GM19324 (cell line): Measurements from ENCODE around the gene EEF2KMT.
A peak's percentile ranks its signal among the peaks of the same experiment; 100 is the strongest.

Source experiments
- ATAC-seq: cut with Tn5 transposase; IDR thresholded peaks from one replicate; pipeline ENCODE4 v1.9.1; 2021; ENCODE audit warnings: mild to moderate bottlenecking, moderate library complexity; ENCODE audit not compliant: unreplicated experiment, low FRiP score

Gene EEF2KMT

GRCh38 chr16:5071681-5072333 is 25.8 kb downstream of the EEF2KMT start, which contains the start of gene ALG1:
ALG1 (plus strand) TSS chr16:5071843; CDS start chr16:5071850, 7 bp downstream.
- peak; percentile 88 for ATAC-seq

DNA sequence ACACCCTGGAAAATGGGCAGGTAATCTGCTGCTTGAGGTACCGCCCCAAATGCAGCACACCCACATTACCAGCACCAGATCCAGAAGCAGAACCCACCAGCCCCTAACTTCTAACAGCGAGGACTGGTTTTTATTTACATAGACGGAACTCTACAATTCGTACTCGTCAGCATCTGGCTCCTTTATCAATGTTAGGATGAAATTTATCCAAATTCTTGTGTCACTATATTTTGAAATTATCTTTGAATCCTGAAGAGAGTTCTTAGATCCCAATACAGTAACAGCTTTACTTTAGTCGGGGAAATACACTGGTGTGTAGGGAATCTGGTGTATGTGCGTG is 26.3 kb downstream of the EEF2KMT start:
- no peak for ATAC-seq

- ATAC-seq, result no peak
Measured at GRCh38 chr16:5070431-5071186, 27.0 kb downstream of the EEF2KMT start.

GRCh38 chr16:5069854-5070253 is 27.7 kb downstream of the EEF2KMT start:
- ATAC-seq, result no peak

DNA sequence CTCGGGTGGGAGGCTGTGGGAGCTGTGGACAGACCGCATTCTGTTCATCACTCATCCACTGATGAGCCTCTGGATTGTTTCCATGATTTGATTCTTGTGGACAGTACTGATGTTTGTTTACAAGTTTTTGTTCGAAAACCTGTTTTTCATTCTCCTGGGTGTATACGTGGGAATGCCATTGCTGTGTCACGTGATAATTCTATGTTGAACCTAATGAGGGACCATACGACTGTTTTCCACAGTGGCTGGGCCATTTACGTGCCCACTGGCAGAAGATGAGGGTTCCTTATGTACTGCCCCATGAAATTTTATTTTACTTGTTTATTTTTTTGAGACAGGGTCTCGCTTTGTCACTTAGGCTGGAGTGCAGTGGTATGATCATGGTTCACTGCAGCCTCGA is 28.5 kb downstream of the EEF2KMT start:
- no peak for ATAC-seq

- no peak for ATAC-seq
Measured at GRCh38 chr16:5066511-5066910, 31.1 kb downstream of the EEF2KMT start.

- ATAC-seq, result no peak
Measured at GRCh38 chr16:5065813-5066212, 31.8 kb downstream of the EEF2KMT start, which contains the start of gene C16orf89. C16orf89 (minus strand) TSS chr16:5065956; CDS start chr16:5065908, 48 bp downstream.

GRCh38 chr16:5065326-5065725 is 32.3 kb downstream of the EEF2KMT start:
- no peak for ATAC-seq

- ATAC-seq, result no peak
Measured at GRCh38 chr16:5064915-5065314, 32.7 kb downstream of the EEF2KMT start.

DNA sequence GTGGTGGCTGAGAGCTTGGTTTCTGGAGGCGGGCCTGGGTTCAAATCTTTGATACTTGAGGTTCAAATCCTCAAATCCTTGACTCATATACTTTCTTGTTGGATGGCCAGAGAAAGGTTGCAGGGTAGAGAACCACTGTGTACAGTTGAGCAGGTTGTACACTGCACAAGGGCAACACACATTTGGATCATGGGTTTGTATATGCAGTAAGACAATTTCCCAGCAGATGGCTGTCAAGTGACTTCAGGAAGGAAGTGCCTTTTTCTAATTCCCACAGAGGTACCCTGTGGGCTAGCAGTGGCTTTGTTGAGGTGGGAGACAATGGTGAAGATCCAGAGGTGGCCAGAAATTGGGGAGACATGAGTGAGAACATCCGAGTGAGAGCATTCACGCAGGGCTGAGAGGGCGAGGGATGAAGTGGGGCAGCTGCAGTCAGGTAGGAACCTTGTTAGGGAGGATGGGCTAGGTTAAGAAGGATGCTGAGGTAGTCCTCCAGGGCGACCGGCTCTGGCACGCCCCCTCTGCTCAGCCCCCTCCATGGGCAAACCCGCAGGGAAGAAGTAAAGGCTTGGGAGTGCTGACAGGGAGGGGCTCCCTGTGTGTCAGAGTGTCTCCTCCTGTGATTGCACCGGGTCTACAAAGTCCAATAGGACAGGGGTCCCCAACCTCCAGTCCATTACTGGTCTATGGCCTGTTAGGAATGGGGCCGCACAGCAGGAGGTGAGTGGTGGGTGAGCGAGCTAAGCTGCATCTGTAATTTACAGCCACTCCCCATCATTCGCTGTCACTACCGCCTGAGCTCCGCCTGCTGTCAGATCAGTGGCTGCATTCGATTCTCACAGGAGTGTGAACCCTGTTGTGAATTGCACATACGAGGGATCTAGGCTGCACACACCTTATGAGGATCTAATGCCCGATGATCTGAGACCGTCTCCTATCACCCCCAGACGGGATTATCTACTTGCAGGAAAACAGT is 34.5 kb downstream of the EEF2KMT start:
- no peak for ATAC-seq

DNA sequence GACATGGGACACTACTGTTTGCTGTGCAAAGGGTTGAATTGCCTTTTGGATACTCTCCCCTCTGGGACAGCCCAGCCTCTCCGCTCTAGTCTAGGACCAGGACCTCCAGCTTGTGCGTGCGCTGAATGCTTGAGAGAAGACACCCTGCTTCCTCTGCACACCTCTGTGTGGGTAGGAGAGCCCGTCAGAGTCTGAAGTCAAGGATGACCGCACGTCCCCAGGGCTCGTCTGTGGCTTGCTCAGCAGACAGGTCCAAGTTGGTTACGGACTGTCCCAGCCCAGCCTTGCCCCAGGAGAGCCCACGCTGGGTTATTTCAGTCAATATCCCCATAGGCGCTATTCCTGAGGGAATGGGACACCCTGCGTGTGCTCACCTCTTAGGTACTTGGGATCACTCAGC is 35.5 kb downstream of the EEF2KMT start:
- ATAC-seq, result no peak

DNA sequence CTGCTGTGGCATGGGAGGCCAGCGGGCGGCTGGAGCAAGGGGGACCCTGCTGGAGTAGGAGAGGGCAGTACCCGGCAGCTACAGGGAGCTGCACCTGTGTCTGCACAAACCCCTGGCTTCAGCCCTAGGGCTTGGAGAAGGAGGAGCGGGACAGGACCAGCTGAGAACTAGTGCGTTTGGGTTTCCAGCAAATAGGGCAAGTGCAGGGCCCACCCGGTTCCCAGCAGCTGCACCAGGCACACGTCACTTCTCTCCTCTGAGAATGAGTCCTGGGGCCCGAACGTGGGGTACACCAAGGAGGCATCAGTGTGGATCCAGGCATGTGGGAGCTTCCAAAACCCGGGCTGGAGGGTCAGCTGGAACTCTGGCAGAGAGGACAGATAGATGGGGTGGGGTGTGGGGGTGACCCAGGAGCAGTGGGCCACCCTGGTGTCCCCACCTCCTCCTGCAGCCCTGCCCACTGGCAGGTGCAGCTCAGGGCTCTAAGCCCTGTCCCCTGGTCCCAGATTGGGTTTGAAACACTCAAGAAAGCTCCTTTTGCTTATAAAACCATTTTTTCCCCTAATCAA is 37.4 kb downstream of the EEF2KMT start:
- no peak for ATAC-seq

- ATAC-seq, result no peak
Measured at GRCh38 chr16:5059386-5060072, 38.1 kb downstream of the EEF2KMT start.

GRCh38 chr16:5058476-5058875 is 39.1 kb downstream of the EEF2KMT start:
- ATAC-seq, result no peak

DNA sequence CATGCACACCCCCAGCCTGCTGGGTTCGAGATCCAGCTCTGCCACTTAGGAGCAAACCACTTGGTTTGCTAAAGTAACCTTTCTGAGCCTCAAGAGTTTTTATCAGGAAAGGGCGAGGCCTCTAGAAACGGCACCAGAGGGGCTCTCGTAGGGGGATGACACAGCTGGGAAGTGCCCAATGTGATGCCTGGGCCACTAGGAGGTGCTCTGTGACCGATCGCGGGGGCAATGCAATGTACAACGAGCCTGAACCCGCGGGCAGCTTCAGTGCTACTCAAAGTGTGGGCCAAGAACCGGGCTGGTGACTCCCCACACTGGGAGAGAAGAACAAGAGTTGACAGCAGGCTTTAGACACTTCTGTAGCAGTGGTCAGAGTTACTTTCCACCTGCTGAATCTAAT is 41.2 kb downstream of the EEF2KMT start:
- no peak for ATAC-seq

GRCh38 chr16:5054876-5055865 is 42.4 kb downstream of the EEF2KMT start:
- no peak for ATAC-seq

GRCh38 chr16:5046914-5047313 is 50.7 kb downstream of the EEF2KMT start:
- no peak for ATAC-seq

DNA sequence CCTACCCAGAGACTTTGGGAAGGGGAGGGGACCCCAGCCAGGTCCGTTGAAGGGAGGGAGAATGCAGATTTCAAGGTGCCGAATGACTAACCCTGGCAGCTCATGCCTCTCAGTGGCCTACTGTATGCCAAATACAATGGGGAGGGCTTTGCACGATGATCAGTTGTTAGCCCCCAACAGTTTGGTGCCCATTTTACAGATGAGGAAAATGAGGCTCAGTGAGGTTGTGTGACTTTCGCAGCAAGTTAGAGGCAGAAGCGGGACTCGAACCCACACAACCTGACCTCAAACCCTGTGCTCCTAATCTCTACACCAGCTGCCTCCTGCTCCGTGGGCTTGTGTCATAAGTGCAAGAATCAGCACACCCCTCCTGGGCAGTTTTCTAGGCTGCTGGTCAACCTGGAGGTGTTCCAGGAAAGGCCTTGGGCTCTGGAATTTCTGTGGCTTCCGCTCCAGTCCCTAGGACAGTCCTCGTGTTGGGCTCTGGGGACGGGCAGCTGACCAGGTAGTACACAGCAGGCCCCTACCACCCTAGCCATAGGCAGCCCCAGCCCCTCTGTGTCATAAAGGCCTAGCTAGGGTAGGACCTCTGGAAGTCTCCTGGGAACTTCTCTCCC is 52.0 kb downstream of the EEF2KMT start:
- ATAC-seq, result no peak
